Limb (tissue), 2 donors: ENCODE results near the gene HOXB4.

ENCODE experiments used
- DNase-seq, 2 donors: peaks; one replicate each; pipeline ENCODE4 v3.0.0-alpha.2; 2016; ENCODE audit errors: extremely low spot score in 2 of 2

Gene HOXB4

GRCh38 chr17:48601539-48602425, 23.6 kb upstream of the HOXB4 start:
- no peak for DNase-seq

- DNase-seq, result no peak
These were observed 23.0 kb upstream of the HOXB4 start for GRCh38 chr17:48601207-48601538.

- no peak for DNase-seq
These were observed 22.3 kb upstream of the HOXB4 start for GRCh38 chr17:48600244-48601098.

GRCh38 chr17:48599354-48599753, 21.2 kb upstream of the HOXB4 start:
- no peak for DNase-seq

GRCh38 chr17:48598736-48599135, 20.6 kb upstream of the HOXB4 start:
- DNase-seq, result no peak

GRCh38 chr17:48597778-48598631, 19.9 kb upstream of the HOXB4 start:
- DNase-seq, result peak in 1 of 2 donors; percentile 81

GRCh38 chr17:48597528-48597777, 19.3 kb upstream of the HOXB4 start:
- DNase-seq, result no peak

- peak in 1 of 2 donors; percentile 53 for DNase-seq
These were observed 18.8 kb upstream of the HOXB4 start for GRCh38 chr17:48596735-48597527.

GRCh38 chr17:48596000-48596734, 18.0 kb upstream of the HOXB4 start:
- peak in 1 of 2 donors; percentile 71 for DNase-seq

GRCh38 chr17:48595278-48595999, 17.3 kb upstream of the HOXB4 start:
- DNase-seq, result peak in 1 of 2 donors; percentile 51

- DNase-seq, result peak in 1 of 2 donors; percentile 71
These were observed 16.6 kb upstream of the HOXB4 start for GRCh38 chr17:48594538-48595277.

GRCh38 chr17:48593840-48594537, 15.8 kb upstream of the HOXB4 start:
- DNase-seq, result peak; percentile 73 to 95

GRCh38 chr17:48593126-48593829, 15.1 kb upstream of the HOXB4 start, which contains the start of gene HOXB5:
Gene HOXB5 (minus strand): TSS chr17:48593779. CDS start chr17:48593682, 97 bp downstream.
- peak in 1 of 2 donors; percentile 72 for DNase-seq

- peak in 1 of 2 donors; percentile 62 for DNase-seq
These were observed 14.4 kb upstream of the HOXB4 start for GRCh38 chr17:48592577-48592976.

GRCh38 chr17:48592057-48592514, 13.9 kb upstream of the HOXB4 start:
- peak in 1 of 2 donors; percentile 57 for DNase-seq

GRCh38 chr17:48591255-48592056, 13.3 kb upstream of the HOXB4 start:
- no peak for DNase-seq
